A673 (cell line): ENCODE measurements around the gene TEX53.

Experiments used
- EZH2 ChIP-seq: fragments of 200-600 bp; sonication (generic); IDR thresholded peaks from 2 replicates; pipeline ENCODE4 v1.6.1; 2017; ENCODE audit warnings: borderline replicate concordance, low read depth, mild to moderate bottlenecking, mixed read lengths, antibody characterized with exemption, low read length; ENCODE audit not compliant: poor library complexity, severe bottlenecking
- TF ChIP-seq, protein P1 (sequence below): fragments of 300-800, 200-600 bp; sonication (generic); conservative IDR thresholded peaks from 2 replicates; pipeline ENCODE4 v1.5.1; 2017; ENCODE audit warnings: low read depth, mild to moderate bottlenecking, antibody characterized with exemption, low read length, moderate library complexity, mixed read lengths

DNA sequence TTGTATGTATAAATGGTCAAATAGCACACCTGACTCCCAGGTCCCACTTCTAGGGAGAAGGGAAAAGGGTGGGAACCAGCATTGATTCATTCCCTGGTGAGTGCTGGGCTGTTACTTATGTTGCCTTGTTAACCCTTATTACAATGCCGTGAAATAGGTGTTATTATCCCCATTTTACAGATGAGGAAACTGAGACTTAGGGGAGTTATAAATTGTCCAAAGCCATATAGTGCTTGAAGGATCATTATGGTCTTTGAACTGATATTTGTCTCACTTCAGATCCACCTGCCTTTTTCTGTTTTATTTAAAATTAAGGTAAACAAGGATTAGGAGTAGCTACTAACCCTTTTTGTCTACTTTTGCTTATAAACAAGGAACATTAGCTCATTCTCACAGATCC is 30.1 kb downstream of the TEX53 start:
- TF ChIP-seq, protein P1, sequence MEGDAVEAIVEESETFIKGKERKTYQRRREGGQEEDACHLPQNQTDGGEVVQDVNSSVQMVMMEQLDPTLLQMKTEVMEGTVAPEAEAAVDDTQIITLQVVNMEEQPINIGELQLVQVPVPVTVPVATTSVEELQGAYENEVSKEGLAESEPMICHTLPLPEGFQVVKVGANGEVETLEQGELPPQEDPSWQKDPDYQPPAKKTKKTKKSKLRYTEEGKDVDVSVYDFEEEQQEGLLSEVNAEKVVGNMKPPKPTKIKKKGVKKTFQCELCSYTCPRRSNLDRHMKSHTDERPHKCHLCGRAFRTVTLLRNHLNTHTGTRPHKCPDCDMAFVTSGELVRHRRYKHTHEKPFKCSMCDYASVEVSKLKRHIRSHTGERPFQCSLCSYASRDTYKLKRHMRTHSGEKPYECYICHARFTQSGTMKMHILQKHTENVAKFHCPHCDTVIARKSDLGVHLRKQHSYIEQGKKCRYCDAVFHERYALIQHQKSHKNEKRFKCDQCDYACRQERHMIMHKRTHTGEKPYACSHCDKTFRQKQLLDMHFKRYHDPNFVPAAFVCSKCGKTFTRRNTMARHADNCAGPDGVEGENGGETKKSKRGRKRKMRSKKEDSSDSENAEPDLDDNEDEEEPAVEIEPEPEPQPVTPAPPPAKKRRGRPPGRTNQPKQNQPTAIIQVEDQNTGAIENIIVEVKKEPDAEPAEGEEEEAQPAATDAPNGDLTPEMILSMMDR, result no peak
- no peak for TF ChIP-seq EZH2
